ENCODE measurements around the gene TNFAIP1.

- no peak for TF ChIP-seq SUZ12 (IDR thresholded peaks at IDR 0.05)
- no peak for TF ChIP-seq ARNT (IDR thresholded peaks at IDR 0.05)
- no peak for TF ChIP-seq CTBP1 (IDR thresholded peaks at IDR 0.05; ENCODE audit: borderline replicate concordance)
- no peak for TF ChIP-seq HDGF (IDR thresholded peaks at IDR 0.05; ENCODE audit: borderline replicate concordance)
- TF ChIP-seq PKNOX1 (IDR thresholded peaks at IDR 0.05): no peak
- TF ChIP-seq FOXM1 (IDR thresholded peaks at IDR 0.05; ENCODE audit: borderline replicate concordance): no peak
- no peak for TF ChIP-seq SP1 (IDR thresholded peaks at IDR 0.05)
- TF ChIP-seq NFRKB (IDR thresholded peaks at IDR 0.05): no peak
- TF ChIP-seq FOXA1 (IDR thresholded peaks at IDR 0.05): no peak
- no peak for TF ChIP-seq LEF1 (IDR thresholded peaks at IDR 0.05; ENCODE audit: borderline replicate concordance)
- TF ChIP-seq TARDBP (IDR thresholded peaks at IDR 0.05): no peak
- TF ChIP-seq ELF4 (IDR thresholded peaks at IDR 0.05): no peak
- TF ChIP-seq BHLHE40 (IDR thresholded peaks at IDR 0.05; ENCODE audit: borderline replicate concordance): no peak
- no peak for TF ChIP-seq FOXK2 (IDR thresholded peaks at IDR 0.05)
These were observed 44.5 kb downstream of the TNFAIP1 start for GRCh38 chr17:28379814-28380801.
